Raji (cell line): ENCODE measurements around the gene RIN3.

Experiments used
- POLR2A ChIP-seq: IDR thresholded peaks from 2 replicates; pipeline ENCODE4 v1.6.1; 2011; ENCODE audit warnings: low read depth, low read length, control low read depth; ENCODE audit not compliant: insufficient read depth

The RIN3 gene

GRCh38 chr14:92497391-92497790 is 16.2 kb upstream of the RIN3 start:
- no peak for TF ChIP-seq POLR2A

- TF ChIP-seq POLR2A = no peak
Observed at GRCh38 chr14:92499234-92499633, 14.3 kb upstream of the RIN3 start.

- TF ChIP-seq POLR2A = no peak
Observed at GRCh38 chr14:92500491-92500941, 13.1 kb upstream of the RIN3 start.

DNA sequence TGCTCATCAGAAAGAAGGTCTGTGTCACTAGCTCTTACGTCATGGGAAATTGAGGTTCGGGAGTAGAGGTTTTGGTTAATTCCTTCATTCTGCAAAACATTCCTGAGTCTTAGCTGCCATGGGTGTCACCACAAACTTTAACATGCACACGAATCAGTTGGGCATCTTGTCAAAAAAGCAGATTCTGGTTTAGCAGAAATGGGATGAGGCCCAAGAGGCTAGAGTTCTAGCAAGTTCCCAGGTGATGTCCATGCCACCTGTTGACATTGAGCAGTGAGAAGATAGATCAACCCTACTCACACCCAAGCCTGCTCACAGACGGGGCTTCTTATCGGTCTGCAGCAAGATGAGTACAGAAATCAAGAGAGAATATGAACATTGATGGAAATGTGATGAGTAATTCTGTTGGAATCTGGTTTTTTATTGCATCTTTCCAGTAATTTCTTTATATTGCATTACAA is 11.7 kb upstream of the RIN3 start:
- no peak for TF ChIP-seq POLR2A

- no peak for TF ChIP-seq POLR2A
Observed at GRCh38 chr14:92502541-92503286, 10.9 kb upstream of the RIN3 start.

DNA sequence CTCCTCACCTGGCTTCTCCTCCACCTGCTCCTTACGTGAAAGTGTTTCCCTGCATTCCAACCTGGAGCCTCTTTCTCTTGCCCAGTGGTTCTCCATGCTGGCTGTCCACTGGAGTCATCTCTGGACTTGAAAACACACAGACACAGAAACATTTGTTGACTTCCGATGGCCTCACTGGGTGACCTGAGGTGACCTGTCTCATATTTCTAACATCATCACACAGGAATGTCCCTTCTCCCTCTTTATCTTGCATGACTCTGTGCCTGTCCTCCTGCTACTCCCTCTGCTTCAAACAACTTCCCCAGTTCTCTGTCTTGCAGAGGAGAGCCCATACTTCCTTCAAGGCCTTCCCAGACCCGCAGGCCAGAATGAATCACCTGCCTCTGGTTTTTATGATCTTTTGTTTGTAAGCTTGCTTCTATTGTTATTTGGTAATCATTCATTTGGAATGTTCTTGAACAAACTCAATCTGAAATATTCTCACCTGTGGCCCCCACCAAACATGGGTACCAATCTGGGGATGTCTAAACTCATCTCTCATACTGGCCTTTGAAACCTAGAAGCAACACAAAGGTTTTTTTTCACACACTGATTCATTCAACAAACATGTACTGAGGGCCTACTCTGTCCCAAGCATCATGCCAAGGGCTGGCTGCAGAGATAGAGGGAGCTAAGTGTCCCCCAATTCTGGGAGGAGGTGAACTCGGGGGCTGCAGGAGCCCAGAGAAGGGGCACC is 9.7 kb upstream of the RIN3 start:
- no peak for TF ChIP-seq POLR2A

DNA sequence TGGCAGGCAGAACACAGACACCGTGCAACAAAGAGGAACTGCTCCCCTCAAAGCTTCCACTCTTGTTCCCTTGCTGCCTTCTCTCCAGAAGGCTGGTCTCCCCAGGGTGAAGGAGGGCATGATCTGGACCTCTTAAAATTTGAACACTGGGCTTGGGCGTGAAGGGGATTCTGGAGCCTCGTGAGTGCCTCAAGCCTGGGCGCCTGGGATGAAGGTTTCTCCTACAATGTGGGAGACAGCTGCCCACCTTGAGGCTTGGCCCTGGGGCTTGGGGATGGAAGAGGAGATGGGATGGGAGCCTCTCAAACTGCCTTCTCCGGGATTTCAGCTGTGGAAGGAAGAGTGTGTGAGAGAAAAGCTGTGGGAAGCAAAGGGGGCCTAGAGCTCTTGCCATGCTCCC is 7.8 kb upstream of the RIN3 start:
- no peak for TF ChIP-seq POLR2A

DNA sequence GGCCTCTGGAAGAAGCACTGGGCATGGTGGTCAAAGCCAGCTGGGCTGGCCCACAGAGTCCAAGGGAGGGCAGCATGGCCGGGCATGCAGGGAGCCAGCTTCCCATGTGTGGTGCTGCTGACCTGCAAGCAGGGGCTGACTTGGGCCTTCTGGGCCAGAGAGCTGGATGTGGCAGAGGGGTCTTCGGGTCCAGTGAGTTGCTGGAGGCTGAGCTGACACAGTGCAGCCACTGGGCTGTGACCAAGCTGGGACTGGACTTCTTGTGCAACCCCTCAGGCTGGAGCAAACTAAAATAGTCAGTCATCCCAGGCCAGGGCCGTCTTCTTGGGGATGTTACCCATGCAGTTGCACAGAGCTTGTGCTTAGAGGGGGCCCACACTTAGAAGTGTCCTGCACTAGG is 7.3 kb upstream of the RIN3 start:
- TF ChIP-seq POLR2A = no peak

DNA sequence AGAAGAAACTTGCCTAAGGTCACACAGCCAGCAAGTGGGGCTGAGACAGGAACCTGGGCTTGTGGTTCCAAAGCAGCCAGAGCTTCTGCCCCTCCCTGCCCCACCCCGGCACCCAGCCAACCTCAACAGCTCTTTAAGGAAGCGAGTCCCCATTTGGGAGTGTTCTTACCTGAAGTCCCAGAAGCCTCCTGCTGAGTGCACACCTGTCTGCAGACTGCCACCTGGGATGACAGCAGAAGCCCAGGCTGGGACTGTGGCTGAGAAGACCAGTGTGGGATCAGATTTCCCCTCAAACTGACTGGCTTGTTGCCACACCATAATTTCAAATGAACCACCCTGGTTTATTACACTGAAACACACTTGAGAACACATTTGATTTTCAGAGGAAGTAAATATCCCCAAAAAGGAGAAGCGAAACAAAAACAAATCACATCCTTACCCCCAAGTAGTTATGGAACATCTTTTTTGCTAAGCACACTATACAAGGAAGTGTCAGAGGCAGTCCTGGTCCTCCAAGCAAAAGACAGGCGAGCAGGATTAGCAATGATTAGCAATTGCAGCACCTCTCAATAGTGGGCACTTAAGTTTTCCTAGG is 6.3 kb upstream of the RIN3 start:
- TF ChIP-seq POLR2A = no peak

- TF ChIP-seq POLR2A = no peak
Observed at GRCh38 chr14:92510972-92511371, 2.6 kb upstream of the RIN3 start.

DNA sequence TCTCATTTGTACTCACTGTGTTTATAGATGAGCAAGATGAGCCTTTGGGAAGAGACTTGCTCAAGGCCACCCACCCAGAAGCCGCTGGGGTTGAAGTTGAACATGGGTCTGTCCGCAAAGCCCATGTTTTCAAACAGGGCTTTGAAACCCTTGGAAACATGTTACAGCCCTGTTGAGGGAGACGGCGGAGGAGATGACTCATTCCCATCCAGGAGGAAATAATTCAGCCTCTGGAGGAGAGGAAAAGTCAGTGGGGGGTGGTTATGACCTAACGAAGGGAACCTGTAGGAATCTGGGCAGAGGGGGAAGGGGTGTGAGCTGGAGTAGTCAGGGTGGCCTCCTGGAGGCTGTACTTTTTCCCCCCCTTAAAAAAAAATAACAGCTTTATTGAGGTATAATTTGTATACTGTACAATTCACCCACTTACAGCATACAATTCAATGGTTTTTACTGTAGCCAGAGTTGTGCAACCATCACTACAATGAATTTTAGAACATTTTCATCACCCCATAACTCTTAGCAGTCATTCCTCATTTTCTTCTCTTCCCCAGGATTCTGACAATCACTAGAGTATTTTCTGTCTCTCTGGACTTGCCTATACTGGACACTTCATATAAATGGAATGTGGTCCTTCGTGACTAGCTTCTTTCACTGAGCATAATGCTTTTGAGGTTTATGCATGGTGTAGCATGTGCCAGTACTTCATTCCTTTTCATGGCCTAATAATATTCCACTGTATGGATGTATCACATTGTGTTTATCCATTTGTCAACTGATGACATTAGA is 1.9 kb upstream of the RIN3 start:
- TF ChIP-seq POLR2A = no peak

DNA sequence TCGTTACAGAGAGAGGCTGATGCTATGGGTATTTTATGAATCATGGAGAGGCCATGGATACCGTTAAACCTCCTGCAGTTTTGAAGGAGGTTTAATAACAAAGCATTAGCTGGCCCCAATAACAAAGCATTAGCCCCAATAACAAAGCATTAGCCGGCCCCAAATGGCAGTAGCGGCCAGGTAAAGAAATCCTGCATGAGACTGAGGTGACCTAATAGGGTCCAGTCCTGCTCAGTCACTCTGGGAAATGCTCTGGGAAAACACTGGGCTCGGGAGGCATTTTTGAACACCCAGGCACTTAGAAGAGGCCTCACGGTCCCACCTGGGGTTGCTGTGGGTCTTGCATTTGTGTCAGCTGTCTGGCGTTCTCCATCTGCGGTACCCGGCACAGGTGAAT is 776 bp upstream of the RIN3 start:
- TF ChIP-seq POLR2A = no peak

- no peak for TF ChIP-seq POLR2A
Observed at GRCh38 chr14:92513966-92514843, 624 bp downstream of the RIN3 start.

DNA sequence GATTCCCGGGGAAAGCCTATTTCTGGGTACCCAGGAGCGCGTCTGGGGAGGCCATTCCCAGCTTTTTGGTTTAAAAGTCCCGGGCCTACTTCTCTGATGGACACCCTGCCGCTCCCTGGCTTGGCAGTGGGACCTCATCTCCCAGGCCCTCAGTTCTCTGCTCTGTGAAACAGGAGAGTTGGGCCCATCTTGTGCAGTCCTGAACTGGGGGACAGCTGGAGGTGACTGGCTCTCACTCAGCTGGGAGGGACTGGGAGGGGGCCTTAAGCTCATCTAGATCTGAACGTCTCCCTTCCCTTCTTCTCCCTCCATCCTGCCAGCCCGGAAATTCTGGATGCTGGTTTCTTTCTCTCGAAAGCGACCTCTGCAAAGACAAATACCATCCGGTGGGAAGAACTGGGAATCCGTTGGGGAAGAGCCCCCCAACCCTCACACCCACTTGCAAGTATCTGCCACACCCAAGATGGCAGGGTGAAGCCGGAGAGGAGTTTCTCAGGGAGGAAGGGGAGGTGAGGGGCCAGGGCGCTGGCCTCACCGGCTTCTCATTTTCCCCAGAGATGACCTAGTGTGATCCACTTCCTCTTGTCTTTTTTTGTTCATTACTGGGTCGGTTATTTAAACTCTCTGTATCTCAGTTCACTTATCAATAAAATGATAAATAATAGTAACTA is 1.4 kb downstream of the RIN3 start:
- TF ChIP-seq POLR2A = no peak
